PFSK-1 (cell line): ENCODE measurements around the gene HLF.

Experiments
- POLR2AphosphoS5 ChIP-seq: IDR thresholded peaks from 2 replicates; pipeline ENCODE4 v1.6.1; 2012; ENCODE audit warnings: low read depth, mild to moderate bottlenecking, control low read depth, low read length, moderate library complexity
- REST ChIP-seq, 2 experiments: IDR thresholded peaks; 2 replicates each; pipeline versions ENCODE4 v1.6.1 to v1.8.0; 2011 to 2012; ENCODE audit warnings: low read depth in 2 of 2, low read length in 2 of 2, control low read depth in 1 of 2, inconsistent platforms in 1 of 2, mild to moderate bottlenecking in 1 of 2, moderate library complexity in 1 of 2; ENCODE audit not compliant: insufficient read depth in 1 of 2
- SIN3A ChIP-seq: IDR thresholded peaks from 2 replicates; pipeline ENCODE4 v1.6.1; 2012; ENCODE audit warnings: mild to moderate bottlenecking, low read length, moderate library complexity, borderline replicate concordance; ENCODE audit not compliant: insufficient read depth
- TAF1 ChIP-seq: IDR thresholded peaks from 2 replicates; pipeline ENCODE4 v1.6.1; 2012; ENCODE audit warnings: low read length, control low read depth, borderline replicate concordance; ENCODE audit not compliant: insufficient read depth

GRCh38 chr17:55354941-55355340, 90.2 kb downstream of the HLF start:
- TF ChIP-seq TAF1 (no peak), POLR2AphosphoS5 (no peak), REST (IDR thresholded peaks at IDR 0.05; ENCODE audit: insufficient read depth in 1 of 2, low read depth in 2 of 2, low read length in 2 of 2) (no peak), SIN3A (no peak)
